Thyroid gland (tissue), 4 donors: Measurements from ENCODE around the gene DOCK6. TPM values are rescaled to one million over a fixed set of nuclear protein-coding genes. Genes with fewer than 3 reads are reported as not detected.

Experiments used
- DNase-seq, 2 donors: peaks; one replicate each; pipeline ENCODE4 v3.0.0-alpha.2; 2019
- H3K27ac ChIP-seq, 3 donors: fragments of 200-600 bp; sonication (generic); 1 replicate in 2 of 3; 2 replicates in 1 of 3; pipeline ENCODE4 v1.5.1; 2016 to 2019; ENCODE audit warnings: mild to moderate bottlenecking in 1 of 3, moderate library complexity in 1 of 3
- H3K27me3 ChIP-seq: fragments of 200-600 bp; sonication (generic); one replicate; pipeline ENCODE4 v1.5.1; 2019
- H3K36me3 ChIP-seq, 2 donors: fragments of 200-600 bp; sonication (generic); one replicate each; pipeline ENCODE4 v1.5.1; 2016 to 2019
- H3K4me1 ChIP-seq, 2 donors: fragments of 200-600 bp; sonication (generic); one replicate each; pipeline ENCODE4 v1.5.1; 2017 to 2019
- H3K4me3 ChIP-seq, 3 donors: fragments of 200-600 bp; sonication (generic); replicated peaks in 1 of 3; 1 replicate in 2 of 3; 2 replicates in 1 of 3; pipeline ENCODE4 v1.5.1; 2016; ENCODE audit warnings: mild to moderate bottlenecking in 1 of 3
- H3K9me3 ChIP-seq: fragments of 200-600 bp; sonication (generic); one replicate; pipeline ENCODE4 v1.5.1; 2017
- POLR2A ChIP-seq, 2 donors: fragments of 450-650 bp; IDR thresholded peaks; one replicate each; pipeline ENCODE4 v1.6.1; 2017; ENCODE audit warnings: antibody characterized with exemption in 2 of 2, mild to moderate bottlenecking in 2 of 2, moderate library complexity in 1 of 2
- WGBS, 2 donors: methylation state at CpG; one replicate each; pipeline ENCODE4 v1.1.5; 2017; 5-methylcytosine and 5-hydroxymethylcytosine counted together
- intact Hi-C: fragments of 100-400 bp; cut with DNase I; formaldehyde crosslinking; loops from one replicate; pipeline ENCODE4 v1.15.1; 2023
- total RNA-seq, 4 donors: library from RNA; depleted of rRNA; stranded (reverse); fragments of >200 nt; gene quantifications; one replicate each; pipeline ENCODE4 v1.2.3, GENCODE V29; 2016
- TF ChIP-seq, protein P1 (sequence below), 6 experiments: fragments of 200-600 bp in 3 of 6; fragments of 450-650 bp in 3 of 6; sonication (generic) in 3 of 6; IDR thresholded peaks; one replicate each; pipeline ENCODE4 v1.5.1; 2016 to 2019; ENCODE audit warnings: antibody characterized with exemption in 6 of 6, mild to moderate bottlenecking in 2 of 6, inconsistent platforms in 1 of 6, moderate library complexity in 1 of 6

The DOCK6 gene
- total RNA-seq, 4 donors from 2014 or later: 41.4 to 156 (median 58.1) TPM

DNA sequence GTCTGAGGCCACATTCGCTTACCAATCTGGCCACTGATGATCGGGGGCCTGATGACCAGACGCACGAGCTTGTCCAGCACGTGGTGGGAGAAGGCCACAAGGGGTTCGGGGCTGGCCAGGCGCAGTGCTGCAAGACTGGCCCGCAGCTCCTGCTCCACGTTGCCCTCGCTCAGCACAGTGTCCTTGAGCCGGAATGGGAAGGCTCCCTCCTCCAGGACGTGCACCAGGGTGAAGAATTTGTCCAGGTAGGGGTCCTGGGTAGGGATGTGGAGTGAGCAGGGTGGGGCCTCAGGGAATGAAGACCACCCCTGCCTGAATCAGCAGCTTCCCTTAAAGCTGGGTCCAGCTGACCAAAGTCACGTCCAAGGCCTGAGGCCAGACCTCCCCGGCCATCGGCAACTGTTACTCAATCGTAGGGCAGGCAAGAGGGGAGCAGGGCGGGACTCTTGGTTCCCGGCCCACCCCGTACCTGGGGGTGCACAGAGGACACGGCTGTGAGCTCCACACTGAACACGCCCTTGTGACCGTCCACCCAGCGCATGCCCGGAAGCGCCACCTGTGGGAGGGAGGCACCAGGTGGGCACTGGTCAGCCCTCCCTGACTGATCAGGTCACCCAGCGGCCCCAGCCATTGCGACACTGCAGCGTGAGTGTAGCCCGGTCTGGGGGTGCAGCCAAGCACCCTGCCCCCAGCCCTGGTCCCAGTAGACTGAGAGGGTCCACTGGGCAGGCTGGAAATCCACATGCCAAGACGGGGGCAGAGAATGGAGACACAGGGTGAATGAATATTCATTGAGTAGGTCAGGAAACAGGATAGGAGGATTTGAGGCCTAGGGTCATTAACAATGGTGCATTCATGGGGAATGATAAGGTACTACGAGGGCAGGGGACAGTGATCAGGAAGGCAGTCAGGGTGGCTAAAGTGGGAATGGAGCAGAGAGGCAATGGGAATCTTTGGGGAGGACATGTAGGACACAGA is 25.7 kb downstream of the DOCK6 start:
- intact Hi-C loops: no loop called here
- peaks cover 37 to 45% of the 10 kb centered on the region in 2 donors for H3K36me3 ChIP-seq
- TF ChIP-seq POLR2A (IDR thresholded peaks at IDR 0.05): no peak
- TF ChIP-seq, protein P1, sequence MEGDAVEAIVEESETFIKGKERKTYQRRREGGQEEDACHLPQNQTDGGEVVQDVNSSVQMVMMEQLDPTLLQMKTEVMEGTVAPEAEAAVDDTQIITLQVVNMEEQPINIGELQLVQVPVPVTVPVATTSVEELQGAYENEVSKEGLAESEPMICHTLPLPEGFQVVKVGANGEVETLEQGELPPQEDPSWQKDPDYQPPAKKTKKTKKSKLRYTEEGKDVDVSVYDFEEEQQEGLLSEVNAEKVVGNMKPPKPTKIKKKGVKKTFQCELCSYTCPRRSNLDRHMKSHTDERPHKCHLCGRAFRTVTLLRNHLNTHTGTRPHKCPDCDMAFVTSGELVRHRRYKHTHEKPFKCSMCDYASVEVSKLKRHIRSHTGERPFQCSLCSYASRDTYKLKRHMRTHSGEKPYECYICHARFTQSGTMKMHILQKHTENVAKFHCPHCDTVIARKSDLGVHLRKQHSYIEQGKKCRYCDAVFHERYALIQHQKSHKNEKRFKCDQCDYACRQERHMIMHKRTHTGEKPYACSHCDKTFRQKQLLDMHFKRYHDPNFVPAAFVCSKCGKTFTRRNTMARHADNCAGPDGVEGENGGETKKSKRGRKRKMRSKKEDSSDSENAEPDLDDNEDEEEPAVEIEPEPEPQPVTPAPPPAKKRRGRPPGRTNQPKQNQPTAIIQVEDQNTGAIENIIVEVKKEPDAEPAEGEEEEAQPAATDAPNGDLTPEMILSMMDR (IDR thresholded peaks at IDR 0.05): no peak

DNA sequence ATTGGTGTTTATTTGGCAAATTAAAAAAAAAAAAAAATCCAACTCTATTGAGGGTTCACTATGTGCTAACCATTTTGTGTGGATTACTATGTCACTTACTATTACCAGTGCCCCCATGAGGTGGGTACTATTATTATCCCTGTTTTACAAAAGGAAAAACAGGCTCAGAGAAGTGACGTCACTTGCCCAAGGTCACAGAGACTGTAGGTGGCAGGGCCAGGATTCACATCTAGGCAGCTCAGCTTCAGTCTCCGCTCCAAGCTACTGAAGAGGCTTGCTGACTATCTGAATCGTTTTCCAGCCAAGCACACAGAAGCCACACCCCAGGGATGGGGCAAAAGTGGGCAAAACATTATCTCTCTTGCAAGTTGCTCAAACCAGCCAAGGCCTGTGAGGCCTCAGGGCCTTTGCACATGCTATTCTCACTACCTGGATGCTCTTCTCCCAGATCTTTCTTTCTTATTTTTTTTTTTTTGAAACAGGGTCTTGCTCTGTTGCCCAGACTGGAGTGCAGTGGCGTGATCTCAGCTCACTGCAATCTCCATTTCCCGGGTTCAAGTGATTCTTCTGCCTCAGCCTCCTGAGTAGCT is 27.7 kb downstream of the DOCK6 start:
- no peak for DNase-seq
- Histone ChIP-seq H3K27ac (no peak overlapping the region), H3K9me3 (no peaks in the 10 kb centered on the region), H3K36me3 (peaks cover 27 to 42% of the 10 kb centered on the region in 2 donors), H3K27me3 (no peaks in the 10 kb centered on the region), H3K4me3 (no peak overlapping the region), H3K4me1 (no peaks in the 10 kb centered on the region)
- TF ChIP-seq, protein P1 (IDR thresholded peaks at IDR 0.05): no peak
- no peak for TF ChIP-seq POLR2A (IDR thresholded peaks at IDR 0.05)
- intact Hi-C loops: no loop called here
- WGBS, 2 donors: 88% methylated on average over 5 of the region's 5 CpGs

More for the DNA sequence above, 25.7 kb downstream of the DOCK6 start:
- Histone ChIP-seq H3K27me3 (no peaks in the 10 kb centered on the region), H3K27ac (no peak overlapping the region), H3K9me3 (no peaks in the 10 kb centered on the region), H3K4me1 (no peaks in the 10 kb centered on the region), H3K4me3 (no peak overlapping the region)
- WGBS, 2 donors: 91 to 93% methylated on average over 20 to 30 of the region's 31 CpGs
- DNase-seq: no peak

DNA sequence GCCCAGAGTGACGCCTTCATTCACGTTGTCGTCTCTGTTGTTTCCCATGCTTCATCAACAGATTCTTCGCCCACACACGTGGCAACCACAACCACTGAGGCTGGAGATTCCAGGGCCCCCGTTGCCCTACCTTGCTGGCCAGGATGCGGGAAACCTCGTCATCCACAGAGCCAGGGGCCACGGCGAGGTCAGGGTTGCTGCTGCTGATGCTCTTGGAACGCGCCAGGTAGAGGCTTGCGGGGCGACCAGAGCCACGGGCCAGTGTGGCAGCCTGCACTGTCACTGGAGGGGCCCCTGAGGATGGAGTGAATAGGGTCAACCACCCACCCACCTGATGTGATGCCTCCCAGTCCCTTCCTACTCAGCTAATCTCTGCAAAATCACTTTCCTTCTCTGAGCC is 29.3 kb downstream of the DOCK6 start:
- 93 to 96% methylated on average over 10 to 15 of the region's 15 CpGs for WGBS, 2 donors
- Histone ChIP-seq H3K9me3 (no peaks in the 10 kb centered on the region), H3K36me3 (peaks cover 22 to 41% of the 10 kb centered on the region in 2 donors)

DNA sequence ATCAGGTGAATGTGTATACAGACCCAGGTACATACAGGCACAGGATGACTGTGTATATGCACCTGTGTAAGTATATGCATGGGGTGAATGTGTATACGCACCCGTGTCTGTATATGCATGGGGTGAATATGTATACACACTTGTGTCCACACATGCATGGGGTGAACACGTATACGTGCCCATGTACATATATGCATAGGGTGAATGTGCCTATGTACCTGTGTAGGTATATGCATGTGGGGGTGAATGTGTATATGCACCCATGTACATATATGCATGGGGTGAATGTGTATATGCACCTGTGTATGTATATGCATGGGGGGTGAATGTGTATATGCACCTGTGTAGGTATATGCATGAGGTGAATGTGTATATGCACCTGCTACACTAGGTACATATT is 29.8 kb downstream of the DOCK6 start:
- Histone ChIP-seq H3K27me3 (no peaks in the 10 kb centered on the region), H3K27ac (no peak overlapping the region), H3K36me3 (peaks cover 22 to 36% of the 10 kb centered on the region in 2 donors), H3K4me3 (no peak overlapping the region), H3K9me3 (no peaks in the 10 kb centered on the region), H3K4me1 (no peaks in the 10 kb centered on the region)
- no peak for DNase-seq
- 92 to 97% methylated on average over 4 of the region's 4 CpGs for WGBS, 2 donors
- intact Hi-C loops: no loop called here
- TF ChIP-seq POLR2A (IDR thresholded peaks at IDR 0.05): no peak
- TF ChIP-seq, protein P1 (IDR thresholded peaks at IDR 0.05): no peak

More for the DNA sequence above, 29.3 kb downstream of the DOCK6 start:
- intact Hi-C loops: no loop called here
- H3K4me3 ChIP-seq: no peak overlapping the region
- no peaks in the 10 kb centered on the region for H3K27me3 ChIP-seq
- no peak for DNase-seq
- TF ChIP-seq POLR2A (IDR thresholded peaks at IDR 0.05): no peak
- TF ChIP-seq, protein P1 (IDR thresholded peaks at IDR 0.05): no peak
- no peaks in the 10 kb centered on the region for H3K4me1 ChIP-seq
- no peak overlapping the region for H3K27ac ChIP-seq
